Nephron progenitor cell (in vitro differentiated cells): ENCODE measurements around the gene C1QTNF8.

ENCODE experiments used
- DNase-seq: peaks from one replicate; pipeline ENCODE4 v3.0.0; 2021
- H3K27ac Mint-ChIP-seq: 2 replicates; pipeline ENCODE4 v1.8.0; 2021; ENCODE audit warnings: mild to moderate bottlenecking, moderate library complexity, mixed read lengths
- H3K27me3 Mint-ChIP-seq: 2 replicates; pipeline ENCODE4 v1.8.0; 2021; ENCODE audit warnings: mild to moderate bottlenecking, low read depth, mixed read lengths; ENCODE audit not compliant: poor library complexity
- H3K36me3 Mint-ChIP-seq: 2 replicates; pipeline ENCODE4 v1.8.0; 2021; ENCODE audit warnings: low read depth, mixed read lengths
- H3K4me1 Mint-ChIP-seq: 2 replicates; pipeline ENCODE4 v1.8.0; 2021; ENCODE audit warnings: mixed read lengths
- H3K4me3 Mint-ChIP-seq: 2 replicates; pipeline ENCODE4 v1.8.0; 2021; ENCODE audit warnings: mild to moderate bottlenecking, moderate library complexity, mixed read lengths
- H3K9me3 Mint-ChIP-seq: 2 replicates; pipeline ENCODE4 v1.8.0; 2021; ENCODE audit warnings: mild to moderate bottlenecking, moderate library complexity, mixed read lengths
- TF ChIP-seq, protein P1 (sequence below): fragments of 200-600 bp; sonication (generic); IDR thresholded peaks from 2 replicates; pipeline ENCODE4 v1.5.0; 2021; ENCODE audit warnings: antibody characterized with exemption

Gene C1QTNF8

GRCh38 chr16:1045310-1045992 is 50.6 kb downstream of the C1QTNF8 start:
- H3K4me3 Mint-ChIP-seq = no peak overlapping the region
- H3K9me3 Mint-ChIP-seq = peaks cover 15% of the 10 kb centered on the region
- no peak overlapping the region for H3K27ac Mint-ChIP-seq
- no peaks in the 10 kb centered on the region for H3K27me3 Mint-ChIP-seq
- TF ChIP-seq, protein P1, sequence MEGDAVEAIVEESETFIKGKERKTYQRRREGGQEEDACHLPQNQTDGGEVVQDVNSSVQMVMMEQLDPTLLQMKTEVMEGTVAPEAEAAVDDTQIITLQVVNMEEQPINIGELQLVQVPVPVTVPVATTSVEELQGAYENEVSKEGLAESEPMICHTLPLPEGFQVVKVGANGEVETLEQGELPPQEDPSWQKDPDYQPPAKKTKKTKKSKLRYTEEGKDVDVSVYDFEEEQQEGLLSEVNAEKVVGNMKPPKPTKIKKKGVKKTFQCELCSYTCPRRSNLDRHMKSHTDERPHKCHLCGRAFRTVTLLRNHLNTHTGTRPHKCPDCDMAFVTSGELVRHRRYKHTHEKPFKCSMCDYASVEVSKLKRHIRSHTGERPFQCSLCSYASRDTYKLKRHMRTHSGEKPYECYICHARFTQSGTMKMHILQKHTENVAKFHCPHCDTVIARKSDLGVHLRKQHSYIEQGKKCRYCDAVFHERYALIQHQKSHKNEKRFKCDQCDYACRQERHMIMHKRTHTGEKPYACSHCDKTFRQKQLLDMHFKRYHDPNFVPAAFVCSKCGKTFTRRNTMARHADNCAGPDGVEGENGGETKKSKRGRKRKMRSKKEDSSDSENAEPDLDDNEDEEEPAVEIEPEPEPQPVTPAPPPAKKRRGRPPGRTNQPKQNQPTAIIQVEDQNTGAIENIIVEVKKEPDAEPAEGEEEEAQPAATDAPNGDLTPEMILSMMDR = no peak
- DNase-seq = no peak
- H3K4me1 Mint-ChIP-seq = peaks cover 18% of the 10 kb centered on the region
- H3K36me3 Mint-ChIP-seq = peaks cover 8% of the 10 kb centered on the region

DNA sequence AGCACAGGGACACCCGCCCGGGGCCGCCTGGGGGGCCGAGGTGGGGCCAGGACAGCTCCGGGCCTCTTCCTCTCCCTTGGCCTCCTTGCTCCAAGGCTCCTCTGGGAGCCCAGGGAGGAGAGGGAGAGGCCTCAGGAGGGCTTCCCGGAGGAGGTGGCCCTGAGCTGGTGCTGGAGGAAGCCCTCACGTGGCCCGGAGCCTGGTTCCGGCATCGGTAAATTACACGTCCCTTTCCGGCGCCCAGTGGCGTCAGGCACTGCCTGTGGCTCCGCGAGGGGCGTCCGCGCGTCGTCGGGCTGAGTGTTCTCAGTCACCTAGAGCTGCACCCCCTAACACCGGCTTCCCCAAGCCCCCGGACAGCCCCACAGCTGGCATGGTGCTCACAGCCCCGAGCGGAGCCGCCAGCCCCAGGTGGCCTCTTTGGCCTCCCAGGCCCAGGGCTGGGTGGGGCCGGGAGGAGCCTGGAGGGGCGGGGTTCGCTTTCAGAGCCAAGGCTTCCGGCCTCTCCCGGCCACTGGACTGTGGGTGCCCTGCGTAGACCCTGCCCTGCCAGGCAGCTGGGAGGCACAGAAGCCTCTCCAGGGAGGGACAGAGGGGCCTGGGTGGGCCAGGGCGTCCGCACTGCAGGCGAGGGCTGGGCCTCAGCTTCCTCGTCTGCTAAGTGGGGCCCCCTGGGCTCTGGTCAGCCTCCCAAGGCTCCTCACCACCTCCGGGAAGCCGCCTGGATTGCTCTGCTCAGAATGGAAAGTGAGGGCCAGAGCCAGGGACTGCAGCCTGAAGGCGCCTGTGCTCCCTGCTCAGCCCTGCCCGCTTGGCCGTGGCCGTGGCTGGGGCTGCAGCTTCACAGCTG is 51.4 kb downstream of the C1QTNF8 start:
- Mint-ChIP-seq H3K27me3 (no peaks in the 10 kb centered on the region), H3K4me3 (no peak overlapping the region), H3K36me3 (peaks cover 8% of the 10 kb centered on the region), H3K27ac (no peak overlapping the region), H3K9me3 (peaks cover 15% of the 10 kb centered on the region), H3K4me1 (peaks cover 12% of the 10 kb centered on the region)
- TF ChIP-seq, protein P1 = no peak
- no peak for DNase-seq

GRCh38 chr16:1043881-1044451 is 52.1 kb downstream of the C1QTNF8 start:
- Mint-ChIP-seq H3K4me3 (no peak overlapping the region), H3K27ac (no peak overlapping the region), H3K4me1 (peaks cover 12% of the 10 kb centered on the region), H3K27me3 (no peaks in the 10 kb centered on the region), H3K9me3 (peaks cover 15% of the 10 kb centered on the region), H3K36me3 (peaks cover 8% of the 10 kb centered on the region)
- DNase-seq = no peak
- TF ChIP-seq, protein P1 = no peak

- H3K27me3 Mint-ChIP-seq = no peaks in the 10 kb centered on the region
- H3K36me3 Mint-ChIP-seq = peaks cover 8% of the 10 kb centered on the region
- peaks cover 15% of the 10 kb centered on the region for H3K9me3 Mint-ChIP-seq
- H3K4me1 Mint-ChIP-seq = peaks cover 18% of the 10 kb centered on the region
- H3K27ac Mint-ChIP-seq = no peak overlapping the region
- DNase-seq = no peak
- TF ChIP-seq, protein P1 = no peak
- no peak overlapping the region for H3K4me3 Mint-ChIP-seq
These were observed 53.2 kb downstream of the C1QTNF8 start for GRCh38 chr16:1042866-1043265.

GRCh38 chr16:1042049-1042744 is 53.8 kb downstream of the C1QTNF8 start:
- Mint-ChIP-seq H3K36me3 (peaks cover 8% of the 10 kb centered on the region), H3K27ac (no peak overlapping the region), H3K4me1 (peaks cover 24% of the 10 kb centered on the region), H3K27me3 (no peaks in the 10 kb centered on the region), H3K4me3 (no peak overlapping the region), H3K9me3 (peaks cover 15% of the 10 kb centered on the region)
- TF ChIP-seq, protein P1 = no peak
- no peak for DNase-seq
